ENCODE results near the gene ARHGAP22.

DNA sequence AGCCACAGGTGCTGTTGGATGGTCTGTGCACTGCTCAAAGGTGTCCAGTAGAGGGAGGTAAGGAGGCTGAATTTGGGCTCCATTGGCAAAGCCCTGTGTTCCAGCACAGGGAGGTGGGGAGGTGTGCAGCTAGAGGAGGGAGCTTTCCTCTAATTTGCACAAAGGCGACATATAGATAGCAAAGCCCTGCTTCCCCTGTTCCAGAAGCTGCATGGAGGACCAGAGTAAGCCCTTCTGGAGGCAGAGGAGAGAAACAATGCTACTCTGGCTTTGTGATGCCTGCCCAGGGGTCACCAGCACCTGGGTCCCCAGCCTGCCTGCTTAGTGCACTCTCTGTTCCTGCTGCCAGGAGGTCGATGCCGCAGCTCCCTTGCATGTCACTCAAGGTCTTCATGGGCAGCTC, 3.4 kb upstream of the ARHGAP22 start:
- TF ChIP-seq, protein P1, sequence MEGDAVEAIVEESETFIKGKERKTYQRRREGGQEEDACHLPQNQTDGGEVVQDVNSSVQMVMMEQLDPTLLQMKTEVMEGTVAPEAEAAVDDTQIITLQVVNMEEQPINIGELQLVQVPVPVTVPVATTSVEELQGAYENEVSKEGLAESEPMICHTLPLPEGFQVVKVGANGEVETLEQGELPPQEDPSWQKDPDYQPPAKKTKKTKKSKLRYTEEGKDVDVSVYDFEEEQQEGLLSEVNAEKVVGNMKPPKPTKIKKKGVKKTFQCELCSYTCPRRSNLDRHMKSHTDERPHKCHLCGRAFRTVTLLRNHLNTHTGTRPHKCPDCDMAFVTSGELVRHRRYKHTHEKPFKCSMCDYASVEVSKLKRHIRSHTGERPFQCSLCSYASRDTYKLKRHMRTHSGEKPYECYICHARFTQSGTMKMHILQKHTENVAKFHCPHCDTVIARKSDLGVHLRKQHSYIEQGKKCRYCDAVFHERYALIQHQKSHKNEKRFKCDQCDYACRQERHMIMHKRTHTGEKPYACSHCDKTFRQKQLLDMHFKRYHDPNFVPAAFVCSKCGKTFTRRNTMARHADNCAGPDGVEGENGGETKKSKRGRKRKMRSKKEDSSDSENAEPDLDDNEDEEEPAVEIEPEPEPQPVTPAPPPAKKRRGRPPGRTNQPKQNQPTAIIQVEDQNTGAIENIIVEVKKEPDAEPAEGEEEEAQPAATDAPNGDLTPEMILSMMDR (IDR thresholded peaks at IDR 0.05) = peak; percentile 75
- TF ChIP-seq YY1 (IDR thresholded peaks at IDR 0.05; ENCODE audit: low read depth) (no peak), TAF1 (IDR thresholded peaks at IDR 0.05; ENCODE audit: borderline replicate concordance, low read depth, low read length) (no peak), EP300 (IDR thresholded peaks at IDR 0.05; ENCODE audit: borderline replicate concordance in 1 of 2, low read depth in 1 of 2, low read length in 1 of 2) (no peak), MXI1 (IDR thresholded peaks at IDR 0.05; ENCODE audit: low read depth, low read length) (no peak), TCF12 (IDR thresholded peaks at IDR 0.05) (0 out of 2 replicates have a peak, but pooled peaks have one; percentile 8), SMC3 (IDR thresholded peaks at IDR 0.05; ENCODE audit: low read depth, low read length) (peak; percentile 55; the same call in 1 of the 2 replicates), GATA2 (CRISPR knock-in tag; IDR thresholded peaks at IDR 0.05) (no peak), RAD21 (IDR thresholded peaks at IDR 0.05; ENCODE audit: low read length) (peak; percentile 65), POLR2AphosphoS5 (IDR thresholded peaks at IDR 0.05; ENCODE audit: low read depth, low read length) (no peak), FOXJ3 (CRISPR knock-in tag; IDR thresholded peaks at IDR 0.05) (no peak)
- TF ChIP-seq, protein P2, sequence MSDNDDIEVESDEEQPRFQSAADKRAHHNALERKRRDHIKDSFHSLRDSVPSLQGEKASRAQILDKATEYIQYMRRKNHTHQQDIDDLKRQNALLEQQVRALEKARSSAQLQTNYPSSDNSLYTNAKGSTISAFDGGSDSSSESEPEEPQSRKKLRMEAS (IDR thresholded peaks at IDR 0.05; ENCODE audit: low read depth) = no peak
